Testis (tissue), 2 donors: Measurements from ENCODE around the gene LRRC66.

Experiments
- POLR2A ChIP-seq: fragments of 450-650 bp; IDR thresholded peaks from one replicate; pipeline ENCODE4 v1.6.1; 2017; ENCODE audit warnings: antibody characterized with exemption, mild to moderate bottlenecking, moderate library complexity
- TF ChIP-seq, protein P1 (sequence below), 3 experiments: fragments of 450-650 bp in 2 of 3; fragments of 200-600 bp in 1 of 3; sonication (generic) in 1 of 3; IDR thresholded peaks; one replicate each; pipeline ENCODE4 v1.5.1; 2016 to 2019; ENCODE audit warnings: antibody characterized with exemption in 3 of 3, mild to moderate bottlenecking in 2 of 3, moderate library complexity in 1 of 3

DNA sequence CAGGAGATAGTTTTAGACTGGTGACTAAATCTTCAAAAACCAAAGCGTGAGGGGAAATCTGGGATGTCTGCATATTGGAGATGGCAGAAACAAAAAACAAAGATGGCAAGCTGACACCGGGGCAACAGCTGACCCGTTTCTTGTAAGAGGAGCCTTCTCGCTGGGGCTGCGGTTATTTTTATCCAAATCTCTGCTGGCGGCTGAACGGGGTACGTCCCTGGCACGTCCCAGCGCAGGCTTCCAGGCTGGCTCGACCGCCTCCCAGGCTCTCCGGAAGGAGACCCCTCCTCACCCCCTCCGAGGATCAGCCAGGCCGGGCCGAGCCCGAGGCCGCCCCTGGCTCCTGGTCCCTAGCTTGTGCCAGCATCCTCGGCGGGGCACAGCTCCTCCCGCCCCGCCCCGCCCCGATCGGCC lies 17.5 kb upstream of the LRRC66 start:
- TF ChIP-seq, protein P1, sequence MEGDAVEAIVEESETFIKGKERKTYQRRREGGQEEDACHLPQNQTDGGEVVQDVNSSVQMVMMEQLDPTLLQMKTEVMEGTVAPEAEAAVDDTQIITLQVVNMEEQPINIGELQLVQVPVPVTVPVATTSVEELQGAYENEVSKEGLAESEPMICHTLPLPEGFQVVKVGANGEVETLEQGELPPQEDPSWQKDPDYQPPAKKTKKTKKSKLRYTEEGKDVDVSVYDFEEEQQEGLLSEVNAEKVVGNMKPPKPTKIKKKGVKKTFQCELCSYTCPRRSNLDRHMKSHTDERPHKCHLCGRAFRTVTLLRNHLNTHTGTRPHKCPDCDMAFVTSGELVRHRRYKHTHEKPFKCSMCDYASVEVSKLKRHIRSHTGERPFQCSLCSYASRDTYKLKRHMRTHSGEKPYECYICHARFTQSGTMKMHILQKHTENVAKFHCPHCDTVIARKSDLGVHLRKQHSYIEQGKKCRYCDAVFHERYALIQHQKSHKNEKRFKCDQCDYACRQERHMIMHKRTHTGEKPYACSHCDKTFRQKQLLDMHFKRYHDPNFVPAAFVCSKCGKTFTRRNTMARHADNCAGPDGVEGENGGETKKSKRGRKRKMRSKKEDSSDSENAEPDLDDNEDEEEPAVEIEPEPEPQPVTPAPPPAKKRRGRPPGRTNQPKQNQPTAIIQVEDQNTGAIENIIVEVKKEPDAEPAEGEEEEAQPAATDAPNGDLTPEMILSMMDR (IDR thresholded peaks at IDR 0.05) = no peak
- TF ChIP-seq POLR2A = no peak
